HFF-Myc (cell line): ENCODE data around the gene SERPINE2.
"Not testable (repeated sequence)": the region's sequence is repeated elsewhere in the genome, so short reads cannot be mapped to it uniquely, and the experiment has no call there.

Experiments
- DNase-seq: peaks from one replicate; pipeline ENCODE4 v3.0.0-alpha.2; 2011; ENCODE audit warnings: low read depth; ENCODE audit errors: extremely low read depth
- H3K4me3 ChIP-seq: replicated peaks from 2 replicates; pipeline ENCODE4 v1.5.1; 2011; ENCODE audit warnings: low read depth, mild to moderate bottlenecking, control low read depth, low read length
- TF ChIP-seq, protein P1 (sequence below): IDR thresholded peaks from 2 replicates; pipeline ENCODE4 v1.5.1; 2012; ENCODE audit warnings: mild to moderate bottlenecking, low read depth, low read length, control low read depth; ENCODE audit errors: missing control alignments

Gene SERPINE2

GRCh38 chr2:224008702-224009261 lies 30.3 kb downstream of the SERPINE2 start:
- TF ChIP-seq, protein P1, sequence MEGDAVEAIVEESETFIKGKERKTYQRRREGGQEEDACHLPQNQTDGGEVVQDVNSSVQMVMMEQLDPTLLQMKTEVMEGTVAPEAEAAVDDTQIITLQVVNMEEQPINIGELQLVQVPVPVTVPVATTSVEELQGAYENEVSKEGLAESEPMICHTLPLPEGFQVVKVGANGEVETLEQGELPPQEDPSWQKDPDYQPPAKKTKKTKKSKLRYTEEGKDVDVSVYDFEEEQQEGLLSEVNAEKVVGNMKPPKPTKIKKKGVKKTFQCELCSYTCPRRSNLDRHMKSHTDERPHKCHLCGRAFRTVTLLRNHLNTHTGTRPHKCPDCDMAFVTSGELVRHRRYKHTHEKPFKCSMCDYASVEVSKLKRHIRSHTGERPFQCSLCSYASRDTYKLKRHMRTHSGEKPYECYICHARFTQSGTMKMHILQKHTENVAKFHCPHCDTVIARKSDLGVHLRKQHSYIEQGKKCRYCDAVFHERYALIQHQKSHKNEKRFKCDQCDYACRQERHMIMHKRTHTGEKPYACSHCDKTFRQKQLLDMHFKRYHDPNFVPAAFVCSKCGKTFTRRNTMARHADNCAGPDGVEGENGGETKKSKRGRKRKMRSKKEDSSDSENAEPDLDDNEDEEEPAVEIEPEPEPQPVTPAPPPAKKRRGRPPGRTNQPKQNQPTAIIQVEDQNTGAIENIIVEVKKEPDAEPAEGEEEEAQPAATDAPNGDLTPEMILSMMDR = no peak
- DNase-seq = no peak
- H3K4me3 ChIP-seq = no peak overlapping the region

- DNase-seq = no peak
- TF ChIP-seq, protein P1 = no peak
- H3K4me3 ChIP-seq = no peak overlapping the region
These were observed 34.9 kb downstream of the SERPINE2 start for GRCh38 chr2:224004105-224004695.

- not testable (repeated sequence) for H3K4me3 ChIP-seq, DNase-seq
These were observed 38.4 kb downstream of the SERPINE2 start for GRCh38 chr2:224000662-224001061.

GRCh38 chr2:223999862-224000261 lies 39.2 kb downstream of the SERPINE2 start:
- H3K4me3 ChIP-seq = no peak overlapping the region
- TF ChIP-seq, protein P1 = no peak
- no peak for DNase-seq

DNA sequence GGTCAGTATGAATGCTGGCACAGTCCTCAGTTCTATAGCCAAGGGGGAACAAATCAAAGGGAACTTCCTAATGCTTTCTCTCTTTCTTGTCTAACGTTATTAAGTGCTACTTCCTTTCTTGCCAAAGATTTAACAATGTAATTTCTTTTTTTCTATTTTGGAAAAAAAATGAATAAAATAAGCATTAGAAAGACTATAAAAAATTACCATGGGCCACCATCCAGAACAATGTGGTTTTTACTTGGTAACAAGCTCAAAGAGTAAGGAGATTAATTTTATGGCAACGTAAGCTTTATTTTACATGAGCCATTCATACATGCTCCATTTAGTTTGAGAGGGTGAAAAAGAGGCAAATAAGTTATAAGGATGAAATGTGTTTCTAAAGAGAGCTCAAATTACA lies 40.1 kb downstream of the SERPINE2 start:
- no peak for DNase-seq

DNA sequence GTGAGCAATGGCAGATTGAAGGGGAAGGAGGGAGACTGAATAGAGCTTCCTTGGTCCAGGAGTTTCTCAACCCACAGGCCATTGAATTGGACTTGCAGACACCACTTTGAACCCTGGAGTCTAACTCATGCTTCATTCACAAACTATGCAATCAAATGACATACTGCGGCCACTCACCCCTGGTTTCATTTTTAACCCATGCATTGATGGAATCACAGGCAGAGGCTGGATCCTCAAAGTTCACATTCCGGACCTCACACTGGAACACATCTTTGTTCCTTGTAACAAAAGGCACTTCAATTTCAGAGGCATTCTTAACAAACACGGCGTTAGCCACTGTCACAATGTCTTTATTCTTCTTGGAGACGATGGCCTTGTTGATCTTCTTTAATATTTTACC lies 41.1 kb downstream of the SERPINE2 start:
- TF ChIP-seq, protein P1 = no peak
- no peak for DNase-seq
- H3K4me3 ChIP-seq = no peak overlapping the region

More for the DNA sequence above, 40.1 kb downstream of the SERPINE2 start:
- no peak overlapping the region for H3K4me3 ChIP-seq
- TF ChIP-seq, protein P1 = no peak

DNA sequence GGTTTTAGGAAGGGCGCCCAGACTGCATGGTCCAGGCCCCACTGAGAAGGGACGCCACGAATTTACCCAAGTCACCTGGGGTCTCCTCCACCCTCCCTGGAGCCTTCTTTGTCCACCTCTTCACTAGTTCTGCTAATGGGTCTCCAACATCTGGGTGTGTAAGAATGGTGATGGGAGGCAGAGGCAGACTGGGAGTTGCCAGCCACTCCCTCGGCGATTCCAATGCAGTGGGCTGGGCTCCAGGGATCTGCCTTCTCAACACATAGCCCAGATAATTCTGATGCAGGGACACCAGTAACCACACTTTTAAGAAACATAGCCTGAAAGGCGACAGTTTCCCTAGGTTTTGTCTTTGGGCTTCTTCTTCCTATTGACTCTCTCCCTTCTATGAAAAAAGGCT lies 42.7 kb downstream of the SERPINE2 start:
- DNase-seq = no peak
- TF ChIP-seq, protein P1 = no peak
- no peak overlapping the region for H3K4me3 ChIP-seq
